ENCODE measurements around the gene ZNF557. TPM values are rescaled to one million over a fixed set of nuclear protein-coding genes. Genes with fewer than 3 reads are reported as not detected.
"Not testable (repeated sequence)": the region's sequence is repeated elsewhere in the genome, so short reads cannot be mapped to it uniquely, and the experiment has no call there.

Gene ZNF557
- total RNA-seq, 2 donors from 2014 or later, result 8.3 to 9.8 TPM

- not testable (repeated sequence) for H3K4me3 Mint-ChIP-seq; H3K9me3 Mint-ChIP-seq; H3K4me1 ChIP-seq (ENCODE audit: control insufficient read depth, insufficient read depth, low read length); H3K4me3 ChIP-seq (ENCODE audit: low read length); H3K36me3 ChIP-seq (ENCODE audit: control insufficient read depth, insufficient read depth, low read length); H3K27ac Mint-ChIP-seq; H3K27me3 ChIP-seq (ENCODE audit: control insufficient read depth, insufficient read depth, low read length, poor library complexity, severe bottlenecking); H3K9me3 ChIP-seq (ENCODE audit: control insufficient read depth, low read length); H3K9ac ChIP-seq (ENCODE audit: extremely low read depth, low read length, poor library complexity, severe bottlenecking); H3K36me3 Mint-ChIP-seq (ENCODE audit: low read depth); H3K27me3 Mint-ChIP-seq (ENCODE audit: insufficient read depth); H3K27ac ChIP-seq (ENCODE audit: low read depth, low read length); H3K4me1 Mint-ChIP-seq; DNase-seq
- WGBS, 2 experiments (ENCODE audit: insufficient coverage in 1 of 2, insufficient read length in 1 of 2), result no CpG with 5 or more reads among the region's 7 CpGs
Measured at GRCh38 chr19:7049021-7049420, 20.5 kb upstream of the ZNF557 start, which contains the start of gene MBD3L2. Gene MBD3L2, plus strand, starts transcription at chr19:7049321. Its CDS starts 53 bp downstream, at chr19:7049374.

GRCh38 chr19:7051421-7051820 lies 18.1 kb upstream of the ZNF557 start:
- not testable (repeated sequence) for H3K27ac Mint-ChIP-seq; H3K27me3 Mint-ChIP-seq (ENCODE audit: insufficient read depth); H3K36me3 Mint-ChIP-seq (ENCODE audit: low read depth); H3K4me1 Mint-ChIP-seq; H3K27ac ChIP-seq (ENCODE audit: low read depth, low read length); H3K4me3 ChIP-seq (ENCODE audit: low read length); H3K4me1 ChIP-seq (ENCODE audit: control insufficient read depth, insufficient read depth, low read length); H3K9ac ChIP-seq (ENCODE audit: extremely low read depth, low read length, poor library complexity, severe bottlenecking); DNase-seq; H3K27me3 ChIP-seq (ENCODE audit: control insufficient read depth, insufficient read depth, low read length, poor library complexity, severe bottlenecking); H3K36me3 ChIP-seq (ENCODE audit: control insufficient read depth, insufficient read depth, low read length); H3K9me3 ChIP-seq (ENCODE audit: control insufficient read depth, low read length); H3K9me3 Mint-ChIP-seq; H3K4me3 Mint-ChIP-seq
- no CpG with 5 or more reads among the region's 5 CpGs for WGBS, 2 experiments (ENCODE audit: insufficient coverage in 1 of 2, insufficient read length in 1 of 2)

GRCh38 chr19:7052896-7053295 lies 16.6 kb upstream of the ZNF557 start:
- not testable (repeated sequence) for DNase-seq; H3K4me3 Mint-ChIP-seq; H3K27ac ChIP-seq (ENCODE audit: low read depth, low read length); H3K27ac Mint-ChIP-seq; H3K4me3 ChIP-seq (ENCODE audit: low read length); H3K36me3 ChIP-seq (ENCODE audit: control insufficient read depth, insufficient read depth, low read length); H3K4me1 Mint-ChIP-seq; H3K27me3 ChIP-seq (ENCODE audit: control insufficient read depth, insufficient read depth, low read length, poor library complexity, severe bottlenecking); H3K9me3 ChIP-seq (ENCODE audit: control insufficient read depth, low read length); H3K4me1 ChIP-seq (ENCODE audit: control insufficient read depth, insufficient read depth, low read length); H3K9ac ChIP-seq (ENCODE audit: extremely low read depth, low read length, poor library complexity, severe bottlenecking); H3K36me3 Mint-ChIP-seq (ENCODE audit: low read depth); H3K9me3 Mint-ChIP-seq; H3K27me3 Mint-ChIP-seq (ENCODE audit: insufficient read depth)
- 90% methylated on average over 2 of the region's 7 CpGs; no CpG with 5 or more reads in 1 of the 2 experiments for WGBS, 2 experiments (ENCODE audit: insufficient coverage in 1 of 2, insufficient read length in 1 of 2)

GRCh38 chr19:7054635-7055368 lies 14.7 kb upstream of the ZNF557 start:
- H3K27me3 ChIP-seq (ENCODE audit: control insufficient read depth, insufficient read depth, low read length, poor library complexity, severe bottlenecking); H3K36me3 ChIP-seq (ENCODE audit: control insufficient read depth, insufficient read depth, low read length); DNase-seq; H3K36me3 Mint-ChIP-seq (ENCODE audit: low read depth); H3K27ac Mint-ChIP-seq; H3K4me3 Mint-ChIP-seq; H3K4me1 ChIP-seq (ENCODE audit: control insufficient read depth, insufficient read depth, low read length); H3K4me1 Mint-ChIP-seq; H3K4me3 ChIP-seq (ENCODE audit: low read length); H3K9me3 ChIP-seq (ENCODE audit: control insufficient read depth, low read length); H3K9ac ChIP-seq (ENCODE audit: extremely low read depth, low read length, poor library complexity, severe bottlenecking); H3K9me3 Mint-ChIP-seq; H3K27ac ChIP-seq (ENCODE audit: low read depth, low read length); H3K27me3 Mint-ChIP-seq (ENCODE audit: insufficient read depth): not testable (repeated sequence)
- WGBS, 2 experiments (ENCODE audit: insufficient coverage in 1 of 2, insufficient read length in 1 of 2), result 89 to 90% methylated on average over 4 to 5 of the region's 14 CpGs

- H3K27me3 ChIP-seq (ENCODE audit: control insufficient read depth, insufficient read depth, low read length, poor library complexity, severe bottlenecking); H3K27me3 Mint-ChIP-seq (ENCODE audit: insufficient read depth); H3K36me3 Mint-ChIP-seq (ENCODE audit: low read depth); H3K27ac Mint-ChIP-seq; H3K4me1 ChIP-seq (ENCODE audit: control insufficient read depth, insufficient read depth, low read length); H3K27ac ChIP-seq (ENCODE audit: low read depth, low read length); H3K4me3 Mint-ChIP-seq; DNase-seq; H3K9ac ChIP-seq (ENCODE audit: extremely low read depth, low read length, poor library complexity, severe bottlenecking); H3K9me3 Mint-ChIP-seq; H3K4me1 Mint-ChIP-seq; H3K9me3 ChIP-seq (ENCODE audit: control insufficient read depth, low read length); H3K36me3 ChIP-seq (ENCODE audit: control insufficient read depth, insufficient read depth, low read length); H3K4me3 ChIP-seq (ENCODE audit: low read length): not testable (repeated sequence)
- WGBS, 2 experiments (ENCODE audit: insufficient coverage in 1 of 2, insufficient read length in 1 of 2), result 85 to 91% methylated on average over 7 to 11 of the region's 14 CpGs
Measured at GRCh38 chr19:7055679-7056078, 13.8 kb upstream of the ZNF557 start.

- 83% methylated on average over 7 of the region's 16 CpGs; no CpG with 5 or more reads in 1 of the 2 experiments for WGBS, 2 experiments (ENCODE audit: insufficient coverage in 1 of 2, insufficient read length in 1 of 2)
- not testable (repeated sequence) for H3K27me3 ChIP-seq (ENCODE audit: control insufficient read depth, insufficient read depth, low read length, poor library complexity, severe bottlenecking); H3K4me3 Mint-ChIP-seq; H3K36me3 ChIP-seq (ENCODE audit: control insufficient read depth, insufficient read depth, low read length); H3K9ac ChIP-seq (ENCODE audit: extremely low read depth, low read length, poor library complexity, severe bottlenecking); DNase-seq; H3K9me3 Mint-ChIP-seq; H3K9me3 ChIP-seq (ENCODE audit: control insufficient read depth, low read length); H3K27ac Mint-ChIP-seq; H3K27ac ChIP-seq (ENCODE audit: low read depth, low read length); H3K27me3 Mint-ChIP-seq (ENCODE audit: insufficient read depth); H3K4me1 ChIP-seq (ENCODE audit: control insufficient read depth, insufficient read depth, low read length); H3K4me1 Mint-ChIP-seq; H3K36me3 Mint-ChIP-seq (ENCODE audit: low read depth); H3K4me3 ChIP-seq (ENCODE audit: low read length)
Measured at GRCh38 chr19:7056371-7056770, 13.1 kb upstream of the ZNF557 start.

- H3K4me3 ChIP-seq (ENCODE audit: low read length); H3K9ac ChIP-seq (ENCODE audit: extremely low read depth, low read length, poor library complexity, severe bottlenecking); H3K4me1 ChIP-seq (ENCODE audit: control insufficient read depth, insufficient read depth, low read length); H3K9me3 ChIP-seq (ENCODE audit: control insufficient read depth, low read length); H3K9me3 Mint-ChIP-seq; H3K4me1 Mint-ChIP-seq; H3K27me3 Mint-ChIP-seq (ENCODE audit: insufficient read depth); H3K27me3 ChIP-seq (ENCODE audit: control insufficient read depth, insufficient read depth, low read length, poor library complexity, severe bottlenecking); H3K36me3 ChIP-seq (ENCODE audit: control insufficient read depth, insufficient read depth, low read length); H3K27ac ChIP-seq (ENCODE audit: low read depth, low read length); H3K36me3 Mint-ChIP-seq (ENCODE audit: low read depth); H3K27ac Mint-ChIP-seq; DNase-seq; H3K4me3 Mint-ChIP-seq: not testable (repeated sequence)
- WGBS, 2 experiments (ENCODE audit: insufficient coverage in 1 of 2, insufficient read length in 1 of 2), result no CpG with 5 or more reads among the region's 8 CpGs
Measured at GRCh38 chr19:7058576-7058975, 10.9 kb upstream of the ZNF557 start, which contains the start of gene MBD3L3. Gene MBD3L3, minus strand, starts transcription at chr19:7058676. Its CDS starts 71 bp downstream, at chr19:7058605.
